ENCODE measurements around the gene MROH7.

MROH7 gene

DNA sequence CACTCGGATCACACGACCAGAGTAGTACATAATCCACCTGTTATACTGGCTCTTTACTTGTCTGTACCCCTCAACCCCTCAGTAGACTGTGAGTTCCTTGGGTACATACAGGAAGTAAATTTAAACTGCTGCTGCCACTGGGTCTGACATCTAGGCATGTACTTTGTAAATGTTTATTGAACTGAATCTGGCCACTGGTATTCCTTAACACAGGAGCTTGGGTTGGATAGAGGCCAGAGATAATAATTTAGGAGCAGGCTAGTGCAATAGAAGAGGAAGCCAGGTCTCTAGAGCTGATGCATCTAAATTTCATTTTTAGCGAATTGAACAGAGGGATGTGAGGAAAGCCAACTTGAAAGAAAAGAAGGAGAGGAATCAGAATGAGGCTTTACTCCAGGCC lies 86.4 kb downstream of the MROH7 start:
- DNase-seq (ENCODE audit: low read depth in 2 of 2, low spot score in 1 of 2) = no peak

DNA sequence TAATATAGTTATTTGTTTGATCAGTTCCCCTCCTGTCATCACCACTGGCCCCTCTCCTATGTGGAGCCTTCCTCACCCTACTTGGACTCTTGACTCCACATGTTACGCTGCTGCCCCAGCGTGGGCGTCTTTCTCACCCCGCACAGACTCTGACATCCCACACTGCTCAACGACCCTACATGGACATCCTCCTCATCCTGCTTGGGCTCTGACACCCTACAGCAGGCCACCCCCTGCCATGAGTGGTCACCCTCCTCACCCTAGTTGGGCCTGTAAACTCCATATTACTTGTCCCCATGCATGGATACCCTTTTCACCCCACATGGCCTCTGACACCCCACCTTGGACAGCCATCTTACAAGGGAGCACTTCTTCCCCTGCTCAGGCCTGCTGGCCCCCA lies 95.1 kb downstream of the MROH7 start:
- no peak for DNase-seq (ENCODE audit: low read depth in 2 of 2, low spot score in 1 of 2)

DNA sequence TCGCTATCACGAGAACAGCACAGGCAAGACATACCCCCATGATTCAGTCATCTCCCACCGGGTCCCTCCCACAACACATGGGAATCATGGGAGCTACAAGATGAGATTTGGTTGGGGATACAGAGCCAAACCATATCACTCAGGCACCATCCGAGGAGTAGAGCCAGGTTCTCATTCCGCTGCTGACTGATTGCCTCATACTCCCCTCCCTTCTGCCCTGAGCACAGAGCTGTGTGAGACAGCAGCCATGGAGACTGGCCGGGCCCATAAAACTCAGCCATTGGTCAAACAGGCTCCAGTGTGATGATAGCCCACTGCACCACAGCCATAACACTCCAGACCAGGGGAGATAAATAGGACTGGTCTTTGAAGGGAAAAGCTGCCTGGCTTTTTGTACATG lies 96.7 kb downstream of the MROH7 start:
- no peak for DNase-seq (ENCODE audit: low read depth in 2 of 2, low spot score in 1 of 2)

DNA sequence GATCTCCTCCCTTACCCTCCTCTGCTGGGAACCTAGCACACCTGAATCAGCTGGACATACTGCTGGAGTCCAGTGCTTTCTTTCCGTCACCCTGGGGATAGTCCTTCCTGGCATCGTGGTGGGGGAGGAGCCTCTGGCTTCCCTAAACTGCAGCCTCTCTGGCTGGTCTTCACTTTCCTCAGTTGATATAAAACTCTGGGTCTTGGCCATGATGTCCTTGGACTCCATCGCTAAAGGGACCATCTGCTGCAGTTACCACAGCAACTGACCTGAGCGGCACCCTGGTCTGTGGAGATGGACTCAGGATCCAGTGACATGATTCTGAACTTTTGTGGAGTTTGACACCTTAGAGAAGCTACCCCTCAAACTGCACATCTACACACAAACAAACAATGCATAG lies 99.9 kb downstream of the MROH7 start:
- DNase-seq (ENCODE audit: low read depth in 2 of 2, low spot score in 1 of 2) = no peak

DNA sequence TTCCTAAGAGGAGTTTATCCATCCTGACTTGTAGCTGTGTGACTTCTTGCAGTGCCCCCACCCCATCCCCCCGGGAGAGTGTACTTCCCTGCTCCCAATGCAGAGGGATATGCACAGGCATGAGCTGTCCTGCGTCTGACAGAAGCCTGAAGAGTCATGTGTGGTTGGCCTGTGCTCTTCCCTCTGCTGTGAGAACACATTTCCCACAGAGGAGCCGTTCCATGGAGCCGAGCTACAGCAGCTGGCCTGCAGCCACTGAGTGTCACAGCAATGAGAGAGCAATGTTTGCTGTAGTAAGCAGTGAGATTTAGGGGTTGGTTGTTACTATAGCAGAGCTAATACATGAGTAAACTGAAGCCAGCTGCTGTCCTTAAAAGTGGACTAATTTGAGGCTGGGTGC lies 100.7 kb downstream of the MROH7 start:
- no peak for DNase-seq (ENCODE audit: low read depth in 2 of 2, low spot score in 1 of 2)

DNA sequence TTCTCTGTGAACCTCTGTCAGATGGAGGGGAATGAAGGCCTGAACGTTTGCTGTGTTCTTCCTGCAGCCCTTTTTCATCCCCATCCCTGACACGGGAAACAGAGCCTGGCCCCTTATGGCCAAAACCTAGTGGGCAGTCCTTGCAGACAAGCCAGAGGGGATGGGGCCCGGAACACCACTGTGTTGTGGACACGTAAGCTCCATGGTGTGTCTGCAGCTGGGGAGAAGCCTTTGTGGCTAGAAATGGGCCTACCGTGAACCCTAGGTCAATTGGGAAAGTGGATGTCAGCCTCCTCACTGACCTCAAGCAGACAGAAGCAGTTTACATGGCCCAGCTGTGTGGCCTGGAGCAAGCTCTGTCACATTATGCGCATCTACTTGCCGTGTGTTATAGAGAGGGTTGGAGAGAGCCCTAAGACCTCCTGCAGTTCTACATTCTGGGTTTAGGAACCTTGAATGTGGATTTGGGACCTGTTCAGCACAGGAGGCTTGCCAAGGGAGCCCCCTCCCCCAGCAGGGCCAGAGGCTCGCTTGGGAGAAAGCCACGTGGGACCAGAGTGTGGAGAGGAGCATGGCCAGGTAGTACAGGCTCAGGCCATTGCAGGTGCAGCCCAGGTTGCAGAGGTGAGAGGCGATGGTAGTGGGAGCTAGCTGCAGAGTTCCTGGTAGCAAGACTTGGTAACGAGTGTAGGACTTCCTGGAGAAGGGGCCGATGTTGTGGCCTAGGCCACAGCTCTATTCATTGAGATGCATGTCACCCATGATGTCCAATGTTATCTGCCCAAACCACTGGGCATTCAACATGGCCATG lies 102.0 kb downstream of the MROH7 start:
- no peak for DNase-seq (ENCODE audit: low read depth in 2 of 2, low spot score in 1 of 2)

DNA sequence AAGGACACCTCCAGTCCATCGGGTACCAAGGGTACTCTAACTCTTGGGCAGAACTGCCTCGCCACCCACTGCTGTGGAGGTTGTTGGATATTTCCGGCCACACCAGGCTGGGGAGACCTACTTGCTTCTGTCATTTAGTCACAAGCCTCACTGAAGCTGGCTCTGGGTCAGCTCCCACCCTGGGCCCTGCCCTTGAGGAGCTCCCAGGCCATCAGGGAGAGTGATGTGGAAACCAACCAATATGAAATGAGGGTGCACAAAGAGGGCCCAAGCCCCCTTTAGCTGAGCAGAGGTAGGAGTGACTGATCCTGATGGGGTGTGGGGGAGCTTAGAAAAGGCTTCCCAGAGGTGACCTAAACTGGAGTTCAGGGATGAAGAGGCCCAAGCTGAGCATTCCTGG lies 103.1 kb downstream of the MROH7 start:
- no peak for DNase-seq (ENCODE audit: low read depth in 2 of 2, low spot score in 1 of 2)

DNA sequence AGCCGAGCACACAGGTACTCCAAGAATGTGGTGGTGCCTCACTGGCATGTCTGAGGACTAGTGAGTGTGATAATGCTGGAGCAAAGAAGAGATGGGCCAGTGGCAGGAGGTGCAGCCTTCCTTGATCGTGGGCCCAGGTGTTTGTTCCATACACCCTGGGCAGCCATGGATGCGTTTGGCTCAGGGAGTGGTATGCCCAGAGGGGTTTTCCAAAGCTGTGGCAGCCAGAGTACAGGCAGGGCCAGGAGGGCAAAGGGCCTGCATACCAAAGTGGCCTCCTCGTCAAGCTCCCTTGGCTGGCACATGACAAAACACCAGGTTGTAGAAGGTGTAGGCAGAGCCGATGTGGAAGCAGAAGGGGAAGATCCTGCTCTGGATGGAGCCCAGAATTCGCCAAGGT lies 103.7 kb downstream of the MROH7 start:
- DNase-seq (ENCODE audit: low read depth in 2 of 2, low spot score in 1 of 2) = no peak

DNA sequence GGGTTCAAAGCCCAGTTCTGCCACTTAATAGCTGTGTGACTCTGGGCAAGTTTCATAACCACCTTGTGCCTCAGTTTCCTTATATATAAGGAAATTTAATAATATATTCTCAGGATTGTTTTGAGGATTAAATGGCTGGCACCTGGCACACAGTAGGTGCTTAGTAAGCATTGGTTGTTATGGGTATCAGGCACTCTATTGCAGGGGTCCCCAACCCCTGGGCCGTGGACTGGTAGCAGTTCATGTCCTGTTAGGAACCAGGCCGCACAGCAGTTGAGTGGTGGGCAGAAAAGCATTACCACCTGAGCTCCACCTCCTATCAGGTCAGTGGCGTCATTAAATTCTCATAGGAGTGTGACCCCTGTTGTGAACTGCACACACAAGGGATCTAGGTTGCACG lies 104.3 kb downstream of the MROH7 start:
- no peak for DNase-seq (ENCODE audit: low read depth in 2 of 2, low spot score in 1 of 2)

DNA sequence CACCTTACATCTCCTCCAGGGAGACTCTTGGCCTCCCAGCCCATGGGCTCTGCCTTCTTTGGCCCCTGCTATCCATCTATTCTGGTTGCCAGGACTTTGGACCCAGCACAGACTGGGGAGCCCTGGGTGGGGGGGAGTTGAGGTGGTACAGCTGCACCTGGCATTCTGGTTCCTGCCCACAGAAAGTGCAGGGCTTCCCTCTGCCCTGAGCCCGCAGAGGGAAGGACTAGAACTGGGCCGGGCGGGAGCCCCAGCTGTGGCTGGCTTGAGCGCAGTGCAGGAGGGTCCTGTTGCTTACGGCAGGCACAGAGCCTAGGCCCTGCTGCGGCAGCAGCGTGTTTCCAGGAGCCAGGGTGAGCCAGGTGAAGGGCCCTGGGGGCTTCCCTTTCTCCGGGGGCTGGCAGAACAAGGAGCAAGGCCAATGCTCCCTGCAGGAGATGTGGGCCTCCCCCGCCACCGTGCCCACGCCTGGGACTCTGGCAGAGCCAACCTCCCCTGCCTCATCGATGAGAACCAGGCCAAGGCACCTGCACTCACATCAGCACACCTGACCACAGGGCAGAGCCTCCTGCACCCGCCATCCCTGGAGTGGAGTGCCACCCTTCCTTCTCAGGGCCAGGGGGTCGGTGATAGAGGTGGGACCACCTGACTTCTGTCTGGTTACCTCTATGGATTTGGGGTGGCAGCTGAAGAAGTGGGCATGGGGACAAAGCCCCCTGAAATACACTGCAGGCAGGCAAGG lies 106.7 kb downstream of the MROH7 start:
- DNase-seq (ENCODE audit: low read depth in 2 of 2, low spot score in 1 of 2) = no peak

DNA sequence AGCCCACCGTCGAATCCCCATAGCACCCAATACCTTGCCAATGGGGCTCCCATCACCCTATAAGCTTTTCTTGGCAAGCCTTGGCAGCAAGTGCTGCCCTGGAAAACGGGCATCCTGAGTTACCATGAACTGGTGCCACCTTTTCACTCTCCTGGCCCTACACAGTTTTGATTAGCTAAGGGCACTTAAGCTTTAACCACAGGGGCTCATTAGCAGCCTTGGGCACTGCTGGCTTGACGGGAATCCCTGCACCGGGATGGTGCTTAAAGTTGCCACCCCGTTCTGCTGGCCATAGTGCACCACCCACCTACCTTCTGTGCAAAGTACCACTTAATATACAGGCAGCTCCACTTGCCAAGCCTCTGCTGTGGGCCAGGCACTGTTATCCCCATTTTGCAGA lies 109.0 kb downstream of the MROH7 start:
- DNase-seq (ENCODE audit: low read depth in 2 of 2, low spot score in 1 of 2) = no peak

DNA sequence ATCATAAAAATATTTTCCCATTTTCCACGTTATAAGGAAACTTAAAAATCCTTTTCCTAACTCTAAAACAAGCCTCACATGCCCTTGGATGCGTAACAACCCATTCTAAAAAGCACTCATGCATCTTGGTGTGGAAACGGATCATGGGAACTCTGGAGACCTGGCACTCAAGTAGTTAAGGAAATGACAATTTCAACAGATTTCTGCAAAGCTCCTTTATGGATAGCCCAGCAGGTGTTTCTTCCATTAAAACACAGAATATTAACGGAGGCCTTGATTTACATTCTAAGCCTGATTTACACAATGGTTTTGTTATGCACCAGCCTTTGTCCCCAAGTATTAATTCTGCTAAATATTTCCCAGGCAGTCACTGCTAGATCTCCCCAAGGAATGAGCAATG lies 109.8 kb downstream of the MROH7 start:
- DNase-seq (ENCODE audit: low read depth in 2 of 2, low spot score in 1 of 2) = no peak

DNA sequence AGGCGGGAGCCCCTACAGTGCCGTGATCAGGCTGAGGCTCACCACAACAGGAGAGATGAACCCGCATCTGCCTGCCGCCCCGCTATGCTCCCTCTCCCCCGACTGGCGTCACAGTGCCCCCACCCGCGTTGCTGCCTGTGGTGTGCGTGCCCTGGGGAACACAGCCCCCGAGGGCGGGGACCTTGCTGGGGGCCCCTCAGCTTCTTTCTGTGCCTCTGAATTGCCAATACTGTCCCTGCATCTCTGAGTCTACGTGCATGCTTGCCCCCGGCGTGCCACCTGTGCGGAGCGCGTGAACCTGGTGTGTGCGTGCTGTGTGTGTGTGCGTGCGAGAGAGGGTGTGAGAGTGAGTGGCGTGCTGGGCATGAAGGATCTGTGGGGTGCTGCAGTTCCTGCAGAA lies 112.5 kb downstream of the MROH7 start:
- no peak for DNase-seq (ENCODE audit: low read depth in 2 of 2, low spot score in 1 of 2)

DNA sequence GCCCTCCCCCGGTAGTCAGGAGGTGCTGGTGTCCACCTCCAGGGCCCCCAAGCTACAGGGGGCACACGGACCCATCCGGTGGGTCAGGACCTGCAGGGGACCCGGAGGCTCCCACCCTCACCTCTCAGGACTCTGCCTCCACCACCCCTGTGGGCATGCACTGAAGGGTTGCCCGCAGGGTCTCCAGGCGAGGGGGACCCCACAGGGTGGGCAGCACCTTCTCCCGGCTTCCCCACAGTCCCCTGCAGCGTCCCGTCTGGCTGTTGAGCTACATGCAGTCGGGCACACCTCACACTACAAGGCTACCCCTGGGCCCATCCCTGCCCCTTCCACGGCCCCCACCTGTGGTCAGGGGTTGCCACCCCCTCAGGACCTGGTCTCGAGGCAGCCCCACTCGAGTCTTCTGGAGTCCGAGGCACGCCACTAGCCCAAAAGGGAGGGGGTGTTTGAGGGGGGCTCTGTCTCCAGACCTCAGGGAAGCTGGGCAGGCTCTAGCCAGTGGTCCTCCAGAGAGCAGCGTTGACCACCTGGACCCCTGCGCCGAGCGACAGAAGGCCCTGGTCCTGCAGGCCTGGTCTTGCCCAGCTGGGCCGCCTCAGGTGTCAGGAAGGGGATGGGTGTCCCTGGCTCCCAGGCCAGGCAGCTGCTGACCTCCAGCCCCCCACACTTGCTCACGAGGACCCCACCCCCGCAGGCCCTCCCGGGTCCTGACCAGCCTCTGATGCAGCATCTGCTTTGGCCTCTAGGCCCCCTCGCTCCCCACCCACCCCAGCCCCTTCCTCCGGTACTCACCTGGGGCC lies 113.1 kb downstream of the MROH7 start:
- DNase-seq (ENCODE audit: low read depth in 2 of 2, low spot score in 1 of 2) = no peak

DNA sequence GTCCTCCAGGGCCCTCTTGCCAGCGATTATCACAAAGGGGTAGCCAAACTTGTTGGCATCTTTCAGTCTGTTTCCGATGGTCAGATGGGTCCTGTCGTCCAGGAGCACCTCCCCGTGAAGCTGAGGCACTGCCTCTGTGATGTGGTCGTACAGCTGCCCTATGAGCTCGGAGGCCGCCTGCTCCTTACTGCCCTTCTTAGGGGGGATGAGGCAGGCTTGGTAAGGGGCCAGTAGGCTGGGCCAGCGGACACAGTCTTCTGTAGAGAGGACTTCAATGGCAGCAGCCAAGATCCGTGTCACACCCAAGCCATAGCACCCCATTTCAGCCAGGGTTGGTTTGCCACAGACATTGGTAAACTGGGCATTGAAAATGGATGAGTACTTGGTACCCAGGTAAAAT lies 116.2 kb downstream of the MROH7 start:
- DNase-seq (ENCODE audit: low read depth in 2 of 2, low spot score in 1 of 2) = no peak

DNA sequence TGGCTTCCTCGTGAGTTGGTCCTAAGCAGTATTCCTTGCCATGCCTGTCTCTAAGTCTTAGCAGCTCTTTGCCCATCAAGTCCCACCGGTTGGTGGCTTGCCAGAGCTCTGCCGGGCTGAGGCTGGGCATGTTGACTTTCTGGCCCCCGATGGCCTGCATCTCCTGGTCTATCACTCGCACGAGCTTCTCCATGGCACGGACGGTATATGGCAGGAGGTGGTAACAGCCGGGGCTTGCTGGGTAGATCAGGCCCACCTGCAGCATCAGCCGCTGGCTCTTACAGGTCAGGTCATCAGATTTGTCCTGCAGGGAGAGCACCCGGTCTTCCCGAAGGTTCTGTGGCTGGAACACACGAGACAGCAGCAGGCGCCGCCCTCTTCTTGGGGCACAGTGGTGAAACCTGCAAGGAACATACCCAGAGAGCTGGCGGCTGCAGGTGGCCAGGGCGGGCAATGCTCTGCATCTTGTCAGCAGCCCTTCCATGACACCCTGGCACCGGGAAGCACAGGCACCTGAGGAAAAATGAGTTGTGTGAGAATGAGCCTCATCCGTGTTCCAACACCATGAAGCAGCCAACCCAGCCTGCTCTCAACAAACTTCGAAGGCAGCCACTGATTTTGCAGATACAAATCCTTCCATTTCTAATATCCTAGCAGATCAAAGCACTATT lies 117.2 kb downstream of the MROH7 start:
- DNase-seq (ENCODE audit: low read depth in 2 of 2, low spot score in 1 of 2) = no peak
